WTC11 (cell line): ENCODE results near the gene ENTR1. TPM values are rescaled to one million over a fixed set of nuclear protein-coding genes. Genes with fewer than 3 reads are reported as not detected.

Experiments
- ATAC-seq: fragments of 200-7000 bp; cut with Tn5 transposase; 2 replicates; pipeline ENCODE4 v1.10.0; 2021; ENCODE audit warnings: mild to moderate bottlenecking, moderate library complexity
- Bru-seq: library from RNA; stranded (reverse); fragments of 400-500 nt; gene quantifications from one replicate; lab custom pipeline; 2021; lab: Mats Ljungman, UMichigan
- CTCF ChIA-PET: fragments of 300-600 bp; sonication (Branson Sonifier 250); formaldehyde crosslinking; loops from one replicate; lab custom pipeline; 2021; ENCODE audit warnings: antibody characterized with exemption; lab: Charles Lee
- POLR2A ChIA-PET: fragments of 350-600 bp; sonication (Branson Sonifier 250); formaldehyde crosslinking; loops from one replicate; lab custom pipeline; 2021; ENCODE audit warnings: antibody characterized with exemption; lab: Charles Lee
- DNase-seq: peaks from one replicate; pipeline ENCODE4 v3.0.0; 2021; ENCODE audit warnings: low spot score
- H3K27ac Mint-ChIP-seq: 2 replicates; pipeline ENCODE4 v1.8.0; 2021; ENCODE audit warnings: mixed read lengths
- H3K27me3 Mint-ChIP-seq: 2 replicates; pipeline ENCODE4 v1.8.0; 2021; ENCODE audit warnings: low read depth, mild to moderate bottlenecking, moderate library complexity, mixed read lengths
- H3K36me3 Mint-ChIP-seq: 2 replicates; pipeline ENCODE4 v1.8.0; 2021; ENCODE audit warnings: mixed read lengths
- H3K4me1 Mint-ChIP-seq: 2 replicates; pipeline ENCODE4 v1.8.0; 2022; ENCODE audit warnings: mixed read lengths
- H3K4me3 Mint-ChIP-seq: 2 replicates; pipeline ENCODE4 v1.8.0; 2021; ENCODE audit warnings: mild to moderate bottlenecking, moderate library complexity, mixed read lengths
- H3K9me3 Mint-ChIP-seq: 2 replicates; pipeline ENCODE4 v1.8.0; 2021; ENCODE audit warnings: mixed read lengths
- CREB1 ChIP-seq: sonication (generic); formaldehyde crosslinking; IDR thresholded peaks from 2 replicates; pipeline ENCODE4 v1.8.0; 2023; ENCODE audit warnings: mild to moderate bottlenecking, missing genetic modification reagents
- CREM ChIP-seq: sonication (generic); formaldehyde crosslinking; IDR thresholded peaks from 2 replicates; pipeline ENCODE4 v1.8.1; 2022; ENCODE audit warnings: mild to moderate bottlenecking, missing genetic modification reagents, moderate library complexity
- FOXP1 ChIP-seq: sonication (generic); formaldehyde crosslinking; IDR thresholded peaks from 2 replicates; pipeline ENCODE4 v1.8.0; 2022; ENCODE audit warnings: missing genetic modification reagents, mild to moderate bottlenecking, moderate library complexity, borderline replicate concordance
- GABPB1 ChIP-seq: sonication (generic); formaldehyde crosslinking; IDR thresholded peaks from 2 replicates; pipeline ENCODE4 v1.8.1; 2023; ENCODE audit warnings: mild to moderate bottlenecking, missing genetic modification reagents
- IRF2 ChIP-seq: sonication (generic); formaldehyde crosslinking; IDR thresholded peaks from 2 replicates; pipeline ENCODE4 v1.8.0; 2022; ENCODE audit warnings: low read depth, missing genetic modification reagents, borderline replicate concordance
- JUN ChIP-seq: sonication (generic); formaldehyde crosslinking; IDR thresholded peaks from 2 replicates; pipeline ENCODE4 v1.8.0; 2023; ENCODE audit warnings: mild to moderate bottlenecking, missing genetic modification reagents
- KAT7 ChIP-seq: sonication (generic); formaldehyde crosslinking; IDR thresholded peaks from 2 replicates; pipeline ENCODE4 v1.8.1; 2023; ENCODE audit warnings: missing genetic modification reagents, mild to moderate bottlenecking, borderline replicate concordance
- MXD4 ChIP-seq: fragments of 250-450 bp; sonication (Bioruptor Pico); IDR thresholded peaks from 2 replicates; pipeline ENCODE4 v1.8.0; 2021; ENCODE audit warnings: mild to moderate bottlenecking, moderate library complexity, borderline replicate concordance
- MYBL2 ChIP-seq: sonication (generic); formaldehyde crosslinking; IDR thresholded peaks from 2 replicates; pipeline ENCODE4 v1.8.1; 2023; ENCODE audit warnings: mild to moderate bottlenecking, moderate library complexity, missing genetic modification reagents
- NR1H2 ChIP-seq: sonication (generic); formaldehyde crosslinking; IDR thresholded peaks from 2 replicates; pipeline ENCODE4 v1.9.0; 2021; ENCODE audit warnings: mild to moderate bottlenecking, moderate library complexity, missing genetic modification reagents
- NR3C1 ChIP-seq: sonication (generic); formaldehyde crosslinking; conservative IDR thresholded peaks from 2 replicates; pipeline ENCODE4 v1.8.1; 2023; ENCODE audit warnings: low read depth, mild to moderate bottlenecking, missing genetic modification reagents
- SMAD4 ChIP-seq: sonication (generic); formaldehyde crosslinking; IDR thresholded peaks from 2 replicates; pipeline ENCODE4 v1.8.0; 2022; ENCODE audit warnings: mild to moderate bottlenecking, missing genetic modification reagents
- TCF7 ChIP-seq: sonication (generic); formaldehyde crosslinking; IDR thresholded peaks from 2 replicates; pipeline ENCODE4 v1.8.0; 2022; ENCODE audit warnings: mild to moderate bottlenecking, low read depth, missing genetic modification reagents, moderate library complexity
- TP53 ChIP-seq: sonication (generic); formaldehyde crosslinking; IDR thresholded peaks from 2 replicates; pipeline ENCODE4 v1.8.1; 2023; ENCODE audit warnings: mild to moderate bottlenecking, missing genetic modification reagents
- ZNF121 ChIP-seq: sonication (generic); formaldehyde crosslinking; IDR thresholded peaks from 2 replicates; pipeline ENCODE4 v1.8.0; 2023; ENCODE audit warnings: missing genetic modification reagents
- ZNF219 ChIP-seq: sonication (generic); formaldehyde crosslinking; IDR thresholded peaks from 2 replicates; pipeline ENCODE4 v1.8.0; 2023; ENCODE audit warnings: missing genetic modification reagents, mild to moderate bottlenecking, borderline replicate concordance
- ZNF232 ChIP-seq: sonication (generic); formaldehyde crosslinking; IDR thresholded peaks from 2 replicates; pipeline ENCODE4 v1.8.0; 2022; ENCODE audit warnings: mild to moderate bottlenecking, missing genetic modification reagents
- ZNF263 ChIP-seq: sonication (generic); formaldehyde crosslinking; IDR thresholded peaks from 2 replicates; pipeline ENCODE4 v1.8.1; 2022; ENCODE audit warnings: low read depth, mild to moderate bottlenecking, moderate library complexity, missing genetic modification reagents
- ZNF317 ChIP-seq: sonication (generic); formaldehyde crosslinking; IDR thresholded peaks from 2 replicates; pipeline ENCODE4 v1.8.1; 2023; ENCODE audit warnings: low read depth, mild to moderate bottlenecking, moderate library complexity, missing genetic modification reagents, borderline replicate concordance
- long read RNA-seq, 3 experiments: library from RNA in 1 of 3; library from capped mRNA in 1 of 3; library from polyadenylated mRNA in 1 of 3; unstranded in 2 of 3; stranded (forward) in 1 of 3; transcript quantifications; one replicate each; pipeline ENCODE4 v2.0.0, GENCODE V29; 2021
- total RNA-seq: library from RNA; stranded (reverse); gene quantifications from 3 replicates; pipeline ENCODE4 v1.2.3, GENCODE V29; 2021
- TF ChIP-seq, protein P1 (sequence below): fragments of 250-450 bp; sonication (Bioruptor Pico); IDR thresholded peaks from 2 replicates; pipeline ENCODE4 v1.9.0; 2021; ENCODE audit warnings: moderate library complexity, mild to moderate bottlenecking, inconsistent platforms, borderline replicate concordance
- TF ChIP-seq, protein P2 (sequence below): sonication (generic); formaldehyde crosslinking; IDR thresholded peaks from 2 replicates; pipeline ENCODE4 v1.8.1; 2023; ENCODE audit warnings: mild to moderate bottlenecking, missing genetic modification reagents, moderate library complexity
- TF ChIP-seq, protein P3 (sequence below): sonication (generic); formaldehyde crosslinking; IDR thresholded peaks from 2 replicates; pipeline ENCODE4 v1.8.0; 2022; ENCODE audit warnings: mild to moderate bottlenecking, missing genetic modification reagents
- TF ChIP-seq, protein P4 (sequence below): sonication (generic); formaldehyde crosslinking; IDR thresholded peaks from 2 replicates; pipeline ENCODE4 v1.8.0; 2023; ENCODE audit warnings: mild to moderate bottlenecking, missing genetic modification reagents
- TF ChIP-seq, protein P5 (sequence below): fragments of 250-450 bp; sonication (Bioruptor Pico); IDR thresholded peaks from 2 replicates; pipeline ENCODE4 v1.9.0; 2021; ENCODE audit warnings: mild to moderate bottlenecking
- TF ChIP-seq, protein P6 (sequence below): sonication (generic); formaldehyde crosslinking; IDR thresholded peaks from 2 replicates; pipeline ENCODE4 v1.8.0; 2022; ENCODE audit warnings: mild to moderate bottlenecking, missing genetic modification reagents

The ENTR1 gene, protein sequence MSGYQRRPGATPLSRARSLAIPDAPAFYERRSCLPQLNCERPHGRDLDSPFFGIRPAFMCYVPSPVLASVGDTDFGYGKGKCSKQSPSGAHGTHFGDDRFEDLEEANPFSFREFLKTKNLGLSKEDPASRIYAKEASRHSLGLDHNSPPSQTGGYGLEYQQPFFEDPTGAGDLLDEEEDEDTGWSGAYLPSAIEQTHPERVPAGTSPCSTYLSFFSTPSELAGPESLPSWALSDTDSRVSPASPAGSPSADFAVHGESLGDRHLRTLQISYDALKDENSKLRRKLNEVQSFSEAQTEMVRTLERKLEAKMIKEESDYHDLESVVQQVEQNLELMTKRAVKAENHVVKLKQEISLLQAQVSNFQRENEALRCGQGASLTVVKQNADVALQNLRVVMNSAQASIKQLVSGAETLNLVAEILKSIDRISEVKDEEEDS
- total RNA-seq (102 to 140 TPM (median 103 TPM) in 3 replicates), Bru-seq, nascent RNA (percentile 78 among the genes with signal in this experiment)
- long read RNA-seq, experiment 1, transcript ENTR1-202 (10 exons, 2,304 nt): minor isoform, 25 of 290 reads
- long read RNA-seq, experiment 1, transcript ENTR1-204 (8 exons, 2,129 nt): major isoform, 62 of 290 reads
- long read RNA-seq, experiment 1, transcript ENTR1-201 (9 exons, 2,314 nt): minor isoform, 53 of 290 reads
- long read RNA-seq, experiment 1, partial matches to known transcripts: 56 of 290 reads
- long read RNA-seq, experiment 1, other reads (novel, unspliced or antisense): 90 of 290 reads
- long read RNA-seq, experiment 2, transcript ENTR1-201 (9 exons, 2,314 nt): minor isoform, 11 of 111 reads
- long read RNA-seq, experiment 2, transcript ENTR1-204 (8 exons, 2,129 nt): major isoform, 19 of 111 reads
- long read RNA-seq, experiment 2, partial matches to known transcripts: 26 of 111 reads
- long read RNA-seq, experiment 2, other reads (novel, unspliced or antisense): 45 of 111 reads
- long read RNA-seq, experiment 3, partial matches to known transcripts: 1 of 1 reads
- long read RNA-seq, experiment 3, other reads (novel, unspliced or antisense): 0 of 1 reads

DNA sequence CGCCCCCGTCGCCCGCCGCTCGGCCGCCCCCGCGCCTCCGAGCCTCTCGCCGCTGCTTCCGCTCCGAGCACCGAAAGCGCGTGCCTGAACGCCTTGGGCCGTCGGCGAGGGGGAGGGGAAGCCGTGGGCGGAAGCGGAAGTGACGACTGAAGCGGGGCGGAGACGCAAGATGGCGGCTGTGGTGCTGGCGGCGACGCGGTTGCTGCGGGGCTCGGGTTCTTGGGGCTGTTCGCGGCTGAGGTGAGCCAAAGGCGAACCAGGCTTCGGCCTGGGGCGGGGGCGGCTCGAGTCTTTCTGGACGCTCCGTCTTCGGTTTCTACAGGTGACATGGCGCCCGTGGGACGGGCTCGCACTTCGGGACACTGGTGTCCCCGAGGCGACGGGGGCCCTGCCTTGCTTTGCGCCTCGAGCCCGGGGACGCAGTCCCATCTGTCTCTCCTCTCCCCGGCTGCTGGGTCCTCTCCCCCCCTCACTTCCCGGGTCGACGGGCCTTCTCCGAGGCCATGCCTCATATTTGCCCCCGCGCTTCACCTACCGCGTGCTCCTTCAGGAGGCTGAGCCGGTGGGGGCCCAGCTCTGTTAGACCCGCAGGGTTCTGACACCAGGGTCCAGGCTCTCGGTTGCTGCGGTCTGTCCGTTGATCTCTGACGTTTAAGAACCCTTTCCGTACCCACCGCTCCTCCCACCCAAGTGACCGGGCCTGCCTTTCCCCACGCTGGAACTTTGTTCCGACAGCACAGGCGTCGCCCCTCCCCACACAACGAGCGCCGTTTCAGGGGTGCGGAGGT lies at the start of gene ENTR1, which contains the start of gene PMPCA:
Gene ENTR1, minus strand, starts transcription at position 115 of the 788 bp plus-strand sequence. CDS start 217 bp downstream, outside the sequence.
Gene PMPCA, plus strand, starts transcription at position 159 of the 788 bp plus-strand sequence. Its CDS starts 11 bp downstream, at position 170.
- ChIA-PET CTCF (interaction anchor here (1.0 to 2.4 kb wide), 6 partner anchors 10 to 261 kb away, joined by 3 to 11 read pairs (median 4); no protein-coding TSS in a partner anchor), POLR2A (interaction anchor here (0.5 to 1.1 kb wide), 3 partner anchors 10 to 79 kb away, joined by 3 to 5 read pairs (median 5); no protein-coding TSS in a partner anchor)
- Mint-ChIP-seq H3K27me3 (no peaks in the 10 kb centered on the region), H3K9me3 (no peaks in the 10 kb centered on the region), H3K4me3 (peak within 1 kb of the TSS; percentile 92), H3K36me3 (peaks cover 69% of the 10 kb centered on the region), H3K4me1 (peaks cover 27% of the 10 kb centered on the region), H3K27ac (peak within 1 kb of the TSS; percentile 90)
- DNase-seq: peak; percentile 92
- peak; percentile 74 for ATAC-seq
- TF ChIP-seq GABPB1 (peak; percentile 84), ZNF219 (CRISPR knock-in tag) (peak; percentile 51; the same call in 1 of the 2 replicates), TP53 (CRISPR knock-in tag) (peak; percentile 68; the same call in 1 of the 2 replicates), KAT7 (CRISPR knock-in tag) (0 out of 2 replicates have a peak, but pooled peaks have one; percentile 51), CREB1 (0 out of 2 replicates have a peak, but pooled peaks have one; percentile 55), SMAD4 (no peak), ZNF232 (CRISPR knock-in tag) (peak; percentile 83), FOXP1 (CRISPR knock-in tag) (peak; percentile 54; the same call in 1 of the 2 replicates), ZNF263 (CRISPR knock-in tag) (no peak), NR1H2 (CRISPR knock-in tag) (no peak), NR3C1 (CRISPR knock-in tag) (peak; percentile 84; the same call in 1 of the 2 replicates), MXD4 (no peak), IRF2 (CRISPR knock-in tag) (no peak), JUN (peak; percentile 71; the same call in 1 of the 2 replicates), CREM (peak; percentile 88), MYBL2 (0 out of 2 replicates have a peak, but pooled peaks have one; percentile 19), ZNF121 (0 out of 2 replicates have a peak, but pooled peaks have one; percentile 22), ZNF317 (CRISPR knock-in tag) (no peak), TCF7 (CRISPR knock-in tag) (no peak)
- TF ChIP-seq, protein P1, sequence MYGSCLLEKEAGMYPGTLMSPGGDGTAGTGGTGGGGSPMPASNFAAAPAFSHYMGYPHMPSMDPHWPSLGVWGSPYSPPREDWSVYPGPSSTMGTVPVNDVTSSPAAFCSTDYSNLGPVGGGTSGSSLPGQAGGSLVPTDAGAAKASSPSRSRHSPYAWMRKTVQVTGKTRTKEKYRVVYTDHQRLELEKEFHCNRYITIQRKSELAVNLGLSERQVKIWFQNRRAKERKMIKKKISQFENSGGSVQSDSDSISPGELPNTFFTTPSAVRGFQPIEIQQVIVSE (CRISPR knock-in tag): no peak
- TF ChIP-seq, protein P2, sequence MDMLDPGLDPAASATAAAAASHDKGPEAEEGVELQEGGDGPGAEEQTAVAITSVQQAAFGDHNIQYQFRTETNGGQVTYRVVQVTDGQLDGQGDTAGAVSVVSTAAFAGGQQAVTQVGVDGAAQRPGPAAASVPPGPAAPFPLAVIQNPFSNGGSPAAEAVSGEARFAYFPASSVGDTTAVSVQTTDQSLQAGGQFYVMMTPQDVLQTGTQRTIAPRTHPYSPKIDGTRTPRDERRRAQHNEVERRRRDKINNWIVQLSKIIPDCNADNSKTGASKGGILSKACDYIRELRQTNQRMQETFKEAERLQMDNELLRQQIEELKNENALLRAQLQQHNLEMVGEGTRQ: peak; percentile 19; the same call in 1 of the 2 replicates
- TF ChIP-seq, protein P3, sequence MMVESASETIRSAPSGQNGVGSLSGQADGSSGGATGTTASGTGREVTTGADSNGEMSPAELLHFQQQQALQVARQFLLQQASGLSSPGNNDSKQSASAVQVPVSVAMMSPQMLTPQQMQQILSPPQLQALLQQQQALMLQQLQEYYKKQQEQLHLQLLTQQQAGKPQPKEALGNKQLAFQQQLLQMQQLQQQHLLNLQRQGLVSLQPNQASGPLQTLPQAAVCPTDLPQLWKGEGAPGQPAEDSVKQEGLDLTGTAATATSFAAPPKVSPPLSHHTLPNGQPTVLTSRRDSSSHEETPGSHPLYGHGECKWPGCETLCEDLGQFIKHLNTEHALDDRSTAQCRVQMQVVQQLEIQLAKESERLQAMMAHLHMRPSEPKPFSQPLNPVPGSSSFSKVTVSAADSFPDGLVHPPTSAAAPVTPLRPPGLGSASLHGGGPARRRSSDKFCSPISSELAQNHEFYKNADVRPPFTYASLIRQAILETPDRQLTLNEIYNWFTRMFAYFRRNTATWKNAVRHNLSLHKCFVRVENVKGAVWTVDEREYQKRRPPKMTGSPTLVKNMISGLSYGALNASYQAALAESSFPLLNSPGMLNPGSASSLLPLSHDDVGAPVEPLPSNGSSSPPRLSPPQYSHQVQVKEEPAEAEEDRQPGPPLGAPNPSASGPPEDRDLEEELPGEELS (CRISPR knock-in tag): peak; percentile 89
- TF ChIP-seq, protein P4, sequence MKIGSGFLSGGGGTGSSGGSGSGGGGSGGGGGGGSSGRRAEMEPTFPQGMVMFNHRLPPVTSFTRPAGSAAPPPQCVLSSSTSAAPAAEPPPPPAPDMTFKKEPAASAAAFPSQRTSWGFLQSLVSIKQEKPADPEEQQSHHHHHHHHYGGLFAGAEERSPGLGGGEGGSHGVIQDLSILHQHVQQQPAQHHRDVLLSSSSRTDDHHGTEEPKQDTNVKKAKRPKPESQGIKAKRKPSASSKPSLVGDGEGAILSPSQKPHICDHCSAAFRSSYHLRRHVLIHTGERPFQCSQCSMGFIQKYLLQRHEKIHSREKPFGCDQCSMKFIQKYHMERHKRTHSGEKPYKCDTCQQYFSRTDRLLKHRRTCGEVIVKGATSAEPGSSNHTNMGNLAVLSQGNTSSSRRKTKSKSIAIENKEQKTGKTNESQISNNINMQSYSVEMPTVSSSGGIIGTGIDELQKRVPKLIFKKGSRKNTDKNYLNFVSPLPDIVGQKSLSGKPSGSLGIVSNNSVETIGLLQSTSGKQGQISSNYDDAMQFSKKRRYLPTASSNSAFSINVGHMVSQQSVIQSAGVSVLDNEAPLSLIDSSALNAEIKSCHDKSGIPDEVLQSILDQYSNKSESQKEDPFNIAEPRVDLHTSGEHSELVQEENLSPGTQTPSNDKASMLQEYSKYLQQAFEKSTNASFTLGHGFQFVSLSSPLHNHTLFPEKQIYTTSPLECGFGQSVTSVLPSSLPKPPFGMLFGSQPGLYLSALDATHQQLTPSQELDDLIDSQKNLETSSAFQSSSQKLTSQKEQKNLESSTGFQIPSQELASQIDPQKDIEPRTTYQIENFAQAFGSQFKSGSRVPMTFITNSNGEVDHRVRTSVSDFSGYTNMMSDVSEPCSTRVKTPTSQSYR (CRISPR knock-in tag): peak; percentile 94
- TF ChIP-seq, protein P5, sequence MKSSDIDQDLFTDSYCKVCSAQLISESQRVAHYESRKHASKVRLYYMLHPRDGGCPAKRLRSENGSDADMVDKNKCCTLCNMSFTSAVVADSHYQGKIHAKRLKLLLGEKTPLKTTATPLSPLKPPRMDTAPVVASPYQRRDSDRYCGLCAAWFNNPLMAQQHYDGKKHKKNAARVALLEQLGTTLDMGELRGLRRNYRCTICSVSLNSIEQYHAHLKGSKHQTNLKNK: no peak
- TF ChIP-seq, protein P6, sequence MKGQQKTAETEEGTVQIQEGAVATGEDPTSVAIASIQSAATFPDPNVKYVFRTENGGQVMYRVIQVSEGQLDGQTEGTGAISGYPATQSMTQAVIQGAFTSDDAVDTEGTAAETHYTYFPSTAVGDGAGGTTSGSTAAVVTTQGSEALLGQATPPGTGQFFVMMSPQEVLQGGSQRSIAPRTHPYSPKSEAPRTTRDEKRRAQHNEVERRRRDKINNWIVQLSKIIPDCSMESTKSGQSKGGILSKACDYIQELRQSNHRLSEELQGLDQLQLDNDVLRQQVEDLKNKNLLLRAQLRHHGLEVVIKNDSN (CRISPR knock-in tag): peak; percentile 45; the same call in 1 of the 2 replicates
